Central memory CD8-positive, alpha-beta T cell (primary cell): ENCODE results near the gene LUZP4.

Source experiments
- ATAC-seq: fragments of 150-1000 bp; cut with Tn5 transposase; replicated peaks from 2 replicates; pipeline ENCODE4 v1.10.0; 2022; ENCODE audit warnings: mild to moderate bottlenecking, moderate FRiP score, moderate number of reproducible peaks; ENCODE audit not compliant: poor library complexity, severe bottlenecking; ENCODE audit errors: extremely low read depth
- DNase-seq, 2 donors: peaks; one replicate each; pipeline ENCODE4 v3.0.0; 2021; ENCODE audit warnings: low spot score in 2 of 2
- H3K27ac Mint-ChIP-seq: one replicate; pipeline ENCODE4 v1.8.0; 2022; ENCODE audit warnings: low read depth, mild to moderate bottlenecking, moderate library complexity, mixed read lengths
- H3K27me3 Mint-ChIP-seq: one replicate; pipeline ENCODE4 v1.8.0; 2022; ENCODE audit warnings: mixed read lengths
- H3K36me3 Mint-ChIP-seq: one replicate; pipeline ENCODE4 v1.8.0; 2022; ENCODE audit warnings: mild to moderate bottlenecking, moderate library complexity, mixed read lengths; ENCODE audit not compliant: insufficient read depth
- H3K4me1 Mint-ChIP-seq: one replicate; pipeline ENCODE4 v1.8.0; 2022; ENCODE audit warnings: mixed read lengths
- H3K4me3 Mint-ChIP-seq: one replicate; pipeline ENCODE4 v1.8.0; 2022; ENCODE audit warnings: mild to moderate bottlenecking, moderate library complexity, mixed read lengths
- H3K9me3 Mint-ChIP-seq: one replicate; pipeline ENCODE4 v1.8.0; 2022; ENCODE audit warnings: mixed read lengths

LUZP4 gene

GRCh38 chrX:115289465-115289864, at the start of gene LUZP4:
Gene LUZP4 (plus strand): TSS chrX:115289715. CDS start chrX:115289760, 45 bp downstream.
- H3K9me3 Mint-ChIP-seq, result no peaks in the 10 kb centered on the region
- no peak for ATAC-seq
- H3K27ac Mint-ChIP-seq, result no peak within 1 kb of the TSS
- H3K4me3 Mint-ChIP-seq, result no peak within 1 kb of the TSS
- H3K27me3 Mint-ChIP-seq, result no peaks in the 10 kb centered on the region
- H3K36me3 Mint-ChIP-seq, result no peaks in the 10 kb centered on the region
- no peaks in the 10 kb centered on the region for H3K4me1 Mint-ChIP-seq
- no peak for DNase-seq

GRCh38 chrX:115251458-115252233, 37.9 kb upstream of the LUZP4 start:
- Mint-ChIP-seq H3K27me3 (no peaks in the 10 kb centered on the region), H3K4me3 (no peak overlapping the region), H3K36me3 (no peaks in the 10 kb centered on the region), H3K4me1 (no peaks in the 10 kb centered on the region), H3K9me3 (peaks cover 12% of the 10 kb centered on the region), H3K27ac (no peak overlapping the region)
- ATAC-seq (no peak), DNase-seq (no peak)

- no peak overlapping the region for H3K4me3 Mint-ChIP-seq
- no peaks in the 10 kb centered on the region for H3K27me3 Mint-ChIP-seq
- H3K27ac Mint-ChIP-seq, result no peak overlapping the region
- no peaks in the 10 kb centered on the region for H3K4me1 Mint-ChIP-seq
- peaks cover 15% of the 10 kb centered on the region for H3K9me3 Mint-ChIP-seq
- H3K36me3 Mint-ChIP-seq, result no peaks in the 10 kb centered on the region
- DNase-seq (no peak), ATAC-seq (no peak)
These were observed 34.5 kb upstream of the LUZP4 start for GRCh38 chrX:115255003-115255402.

- no peak overlapping the region for H3K27ac Mint-ChIP-seq
These were observed 31.8 kb upstream of the LUZP4 start for GRCh38 chrX:115257711-115258110.

GRCh38 chrX:115259238-115259875, 30.2 kb upstream of the LUZP4 start:
- H3K9me3 Mint-ChIP-seq, result peaks cover 10% of the 10 kb centered on the region
- no peak overlapping the region for H3K27ac Mint-ChIP-seq
- no peaks in the 10 kb centered on the region for H3K36me3 Mint-ChIP-seq

More at GRCh38 chrX:115257711-115258110, 31.8 kb upstream of the LUZP4 start:
- ATAC-seq, result no peak
- no peak overlapping the region for H3K4me3 Mint-ChIP-seq
- no peaks in the 10 kb centered on the region for H3K27me3 Mint-ChIP-seq
- no peaks in the 10 kb centered on the region for H3K36me3 Mint-ChIP-seq
- H3K4me1 Mint-ChIP-seq, result no peaks in the 10 kb centered on the region
- no peak for DNase-seq
- H3K9me3 Mint-ChIP-seq, result peaks cover 15% of the 10 kb centered on the region

GRCh38 chrX:115260330-115260729, 29.2 kb upstream of the LUZP4 start:
- no peak for DNase-seq
- H3K36me3 Mint-ChIP-seq, result no peaks in the 10 kb centered on the region
- H3K9me3 Mint-ChIP-seq, result peaks cover 10% of the 10 kb centered on the region
- H3K4me1 Mint-ChIP-seq, result no peaks in the 10 kb centered on the region
- H3K27me3 Mint-ChIP-seq, result no peaks in the 10 kb centered on the region
- no peak overlapping the region for H3K27ac Mint-ChIP-seq
- no peak overlapping the region for H3K4me3 Mint-ChIP-seq
- ATAC-seq, result no peak

More at GRCh38 chrX:115259238-115259875, 30.2 kb upstream of the LUZP4 start:
- no peaks in the 10 kb centered on the region for H3K4me1 Mint-ChIP-seq
- DNase-seq, result no peak
- no peaks in the 10 kb centered on the region for H3K27me3 Mint-ChIP-seq
- no peak for ATAC-seq
- H3K4me3 Mint-ChIP-seq, result no peak overlapping the region

GRCh38 chrX:115261148-115261547, 28.4 kb upstream of the LUZP4 start:
- Mint-ChIP-seq H3K27ac (no peak overlapping the region), H3K4me1 (no peaks in the 10 kb centered on the region), H3K4me3 (no peak overlapping the region), H3K27me3 (no peaks in the 10 kb centered on the region), H3K36me3 (no peaks in the 10 kb centered on the region), H3K9me3 (peaks cover 10% of the 10 kb centered on the region)
- ATAC-seq (no peak), DNase-seq (no peak)

GRCh38 chrX:115264009-115264408, 25.5 kb upstream of the LUZP4 start:
- no peaks in the 10 kb centered on the region for H3K4me1 Mint-ChIP-seq
- H3K9me3 Mint-ChIP-seq, result no peaks in the 10 kb centered on the region
- H3K4me3 Mint-ChIP-seq, result no peak overlapping the region
- ATAC-seq (no peak), DNase-seq (no peak)
- H3K27me3 Mint-ChIP-seq, result no peaks in the 10 kb centered on the region
- no peak overlapping the region for H3K27ac Mint-ChIP-seq
- H3K36me3 Mint-ChIP-seq, result no peaks in the 10 kb centered on the region

- H3K27ac Mint-ChIP-seq, result no peak overlapping the region
- no peak overlapping the region for H3K4me3 Mint-ChIP-seq
- ATAC-seq (no peak), DNase-seq (no peak)
- H3K4me1 Mint-ChIP-seq, result no peaks in the 10 kb centered on the region
- no peaks in the 10 kb centered on the region for H3K27me3 Mint-ChIP-seq
- no peaks in the 10 kb centered on the region for H3K9me3 Mint-ChIP-seq
- H3K36me3 Mint-ChIP-seq, result no peaks in the 10 kb centered on the region
These were observed 23.2 kb upstream of the LUZP4 start for GRCh38 chrX:115266300-115266699.

- no peak for DNase-seq
- no peaks in the 10 kb centered on the region for H3K9me3 Mint-ChIP-seq
- ATAC-seq, result no peak
- no peak overlapping the region for H3K4me3 Mint-ChIP-seq
- H3K27ac Mint-ChIP-seq, result no peak overlapping the region
- H3K27me3 Mint-ChIP-seq, result no peaks in the 10 kb centered on the region
- no peaks in the 10 kb centered on the region for H3K36me3 Mint-ChIP-seq
- H3K4me1 Mint-ChIP-seq, result no peaks in the 10 kb centered on the region
These were observed 21.1 kb upstream of the LUZP4 start for GRCh38 chrX:115268421-115268820.

GRCh38 chrX:115269051-115269683, 20.3 kb upstream of the LUZP4 start:
- no peak for ATAC-seq
- no peak for DNase-seq
- no peaks in the 10 kb centered on the region for H3K36me3 Mint-ChIP-seq
- no peak overlapping the region for H3K27ac Mint-ChIP-seq
- no peaks in the 10 kb centered on the region for H3K9me3 Mint-ChIP-seq
- H3K27me3 Mint-ChIP-seq, result no peaks in the 10 kb centered on the region
- H3K4me1 Mint-ChIP-seq, result no peaks in the 10 kb centered on the region
- no peak overlapping the region for H3K4me3 Mint-ChIP-seq

GRCh38 chrX:115284877-115285276, 4.6 kb upstream of the LUZP4 start:
- no peak for ATAC-seq
- H3K9me3 Mint-ChIP-seq, result no peaks in the 10 kb centered on the region
- H3K36me3 Mint-ChIP-seq, result no peaks in the 10 kb centered on the region
- no peaks in the 10 kb centered on the region for H3K27me3 Mint-ChIP-seq
- H3K4me3 Mint-ChIP-seq, result no peak overlapping the region
- H3K4me1 Mint-ChIP-seq, result no peaks in the 10 kb centered on the region
- H3K27ac Mint-ChIP-seq, result no peak overlapping the region
- DNase-seq, result no peak

- no peaks in the 10 kb centered on the region for H3K9me3 Mint-ChIP-seq
These were observed 7.7 kb downstream of the LUZP4 start for GRCh38 chrX:115297189-115297588.

More at GRCh38 chrX:115297189-115297588, 7.7 kb downstream of the LUZP4 start:
- no peak for ATAC-seq
- Mint-ChIP-seq H3K4me3 (no peak overlapping the region), H3K27me3 (no peaks in the 10 kb centered on the region), H3K36me3 (no peaks in the 10 kb centered on the region), H3K27ac (no peak overlapping the region), H3K4me1 (no peaks in the 10 kb centered on the region)
- DNase-seq, result no peak
